ENCODE data around the gene BOD1L1. TPM values are rescaled to one million over a fixed set of nuclear protein-coding genes. Genes with fewer than 3 reads are reported as not detected.

Gene BOD1L1
- total and polyA plus RNA-seq, 2 donors (not counting 1 experiment from before 2014, with no cell fraction given), result 20.2 to 109 TPM

- Mint-ChIP-seq H3K4me3 (no peak overlapping the region), H3K27me3 (no peaks in the 10 kb centered on the region), H3K27ac (no peak overlapping the region), H3K4me1 (no peaks in the 10 kb centered on the region), H3K9me3 (ENCODE audit: insufficient read depth) (no peaks in the 10 kb centered on the region)
- Histone ChIP-seq H2AFZ (ENCODE audit: insufficient read depth, low read depth, low read length, poor library complexity, severe bottlenecking) (no peak overlapping the region), H3K4me2 (replicated peaks; ENCODE audit: low read depth, low read length, poor library complexity, severe bottlenecking) (no peak overlapping the region), H3K36me3 (replicated peaks in 1 of 2; ENCODE audit: control extremely low read depth in 1 of 2, control insufficient read depth in 1 of 2, extremely low read depth in 1 of 2, insufficient read depth in 2 of 2, low read length in 1 of 2) (peaks cover 13 to 84% of the 10 kb centered on the region in 2 experiments), H3K4me3 (ENCODE audit: control extremely low read depth in 1 of 5, extremely low read depth in 1 of 5, insufficient read depth in 1 of 5, low read depth in 2 of 5, low read length in 4 of 5) (no peak overlapping the region), H3K4me1 (ENCODE audit: control insufficient read depth in 2 of 2, insufficient read depth in 2 of 2, low read length in 2 of 2) (no peaks in the 10 kb centered on the region), H4K20me1 (ENCODE audit: control insufficient read depth, insufficient read depth, low read length, poor library complexity, severe bottlenecking) (no peaks in the 10 kb centered on the region), H3K79me2 (ENCODE audit: control insufficient read depth, insufficient read depth, low read length) (no peaks in the 10 kb centered on the region), H3K9ac (ENCODE audit: low read length) (no peak overlapping the region), H3K9me3 (ENCODE audit: control extremely low read depth in 1 of 3, control insufficient read depth in 2 of 3, insufficient read depth in 1 of 3, low read length in 2 of 3) (no peaks in the 10 kb centered on the region), H3K27ac (ENCODE audit: low read length in 2 of 2) (no peak overlapping the region), H3K27me3 (replicated peaks in 1 of 4; ENCODE audit: control extremely low read depth in 1 of 4, control insufficient read depth in 3 of 4, insufficient read depth in 4 of 4, low read length in 3 of 4) (no peaks in the 10 kb centered on the region)
- TF ChIP-seq EZH2 (IDR thresholded peaks at IDR 0.05; ENCODE audit: borderline replicate concordance, insufficient read depth, low read depth, low read length, poor library complexity, severe bottlenecking), result no peak
- no peak for TF ChIP-seq CTCF (IDR thresholded peaks at IDR 0.05)
- intact Hi-C loops (cut with micrococcal nuclease), result no loop called here
- ChIA-PET CTCF (no interaction called here), POLR2A (no interaction called here)
- DNase-seq (no peak), ATAC-seq (ENCODE audit: low read depth) (no peak)
These were observed 38.6 kb downstream of the BOD1L1 start for GRCh38 chr4:13588954-13589353.

- intact Hi-C loops (cut with micrococcal nuclease), result no loop called here
- no peaks in the 10 kb centered on the region for H3K4me1 ChIP-seq (ENCODE audit: control insufficient read depth in 2 of 2, insufficient read depth in 2 of 2, low read length in 2 of 2)
- H3K9me3 ChIP-seq (ENCODE audit: control extremely low read depth in 1 of 3, control insufficient read depth in 2 of 3, insufficient read depth in 1 of 3, low read length in 2 of 3), result no peaks in the 10 kb centered on the region
- H3K27me3 ChIP-seq (replicated peaks in 1 of 4; ENCODE audit: control extremely low read depth in 1 of 4, control insufficient read depth in 3 of 4, insufficient read depth in 4 of 4, low read length in 3 of 4), result no peaks in the 10 kb centered on the region
- 100% methylated on average over 1 of the region's 5 CpGs for WGBS (ENCODE audit: insufficient coverage)
- H3K4me1 Mint-ChIP-seq, result no peaks in the 10 kb centered on the region
- H3K4me2 ChIP-seq (replicated peaks; ENCODE audit: low read depth, low read length, poor library complexity, severe bottlenecking), result no peak overlapping the region
- no peak overlapping the region for H2AFZ ChIP-seq (ENCODE audit: insufficient read depth, low read depth, low read length, poor library complexity, severe bottlenecking)
- no peak for ATAC-seq (ENCODE audit: low read depth)
- H3K4me3 Mint-ChIP-seq, result no peak overlapping the region
- H3K27ac ChIP-seq (ENCODE audit: low read length in 2 of 2), result no peak overlapping the region
- no peak overlapping the region for H3K9ac ChIP-seq (ENCODE audit: low read length)
- TF ChIP-seq CTCF (IDR thresholded peaks at IDR 0.05), result no peak
- TF ChIP-seq EZH2 (IDR thresholded peaks at IDR 0.05; ENCODE audit: borderline replicate concordance, insufficient read depth, low read depth, low read length, poor library complexity, severe bottlenecking), result no peak
- DNase-seq, result no peak
- CTCF ChIA-PET, result no interaction called here
- no peaks in the 10 kb centered on the region for H3K79me2 ChIP-seq (ENCODE audit: control insufficient read depth, insufficient read depth, low read length)
- POLR2A ChIA-PET, result no interaction called here
- no peaks in the 10 kb centered on the region for H3K27me3 Mint-ChIP-seq
- H3K36me3 ChIP-seq (replicated peaks in 1 of 2; ENCODE audit: control extremely low read depth in 1 of 2, control insufficient read depth in 1 of 2, extremely low read depth in 1 of 2, insufficient read depth in 2 of 2, low read length in 1 of 2), result peaks cover 22 to 82% of the 10 kb centered on the region in 2 experiments
- H3K27ac Mint-ChIP-seq, result no peak overlapping the region
- no peaks in the 10 kb centered on the region for H3K9me3 Mint-ChIP-seq (ENCODE audit: insufficient read depth)
- no peaks in the 10 kb centered on the region for H4K20me1 ChIP-seq (ENCODE audit: control insufficient read depth, insufficient read depth, low read length, poor library complexity, severe bottlenecking)
- H3K4me3 ChIP-seq (ENCODE audit: control extremely low read depth in 1 of 5, extremely low read depth in 1 of 5, insufficient read depth in 1 of 5, low read depth in 2 of 5, low read length in 4 of 5), result no peak overlapping the region
These were observed 43.0 kb downstream of the BOD1L1 start for GRCh38 chr4:13584481-13584880.

All from B cell (primary cell).